ENCODE data around the gene BEND3. TPM values are rescaled to one million over a fixed set of nuclear protein-coding genes. Genes with fewer than 3 reads are reported as not detected.

BEND3 gene
- total and polyA plus RNA-seq, 10 of the 15 experiments (the other 5 are each of a cell fraction or from before 2014, with no cell fraction given): 1.1 to 9.0 (median 3.6) TPM

- no peak for TF ChIP-seq CTCF (IDR thresholded peaks at IDR 0.05 in 2 of 3, conservative IDR thresholded peaks at IDR 0.05 in 1 of 3; ENCODE audit: control insufficient read depth in 2 of 3, extremely low read depth in 1 of 3, insufficient read depth in 1 of 3, low read depth in 3 of 3, low read length in 3 of 3)
Observed at GRCh38 chr6:107019047-107019446, 96.3 kb downstream of the BEND3 start (continued).

Small RNA genes lying within 50 kb of the gene (small RNA-seq; reads per million reads assigned to genes)
- not detected for gene RNU6-1299P

Other genes with a start within 250 kb of the BEND3 start
- gene CD24, start 140.8 kb downstream of the BEND3 start, total RNA-seq (2014; rRNA removed): 17.5 and 24.3 TPM in 2 replicates
- 20.2 and 20.5 TPM in 2 replicates for gene CD24, start 140.8 kb downstream of the BEND3 start, total RNA-seq (2014; rRNA removed; fragmentation: Illumina TruSeq; extraction: Trizol)
- gene CD24, start 140.8 kb downstream of the BEND3 start, total RNA-seq (2021): 16.6 and 17.6 TPM in 2 replicates
- gene CD24, start 140.8 kb downstream of the BEND3 start, polyA plus RNA-seq (2011; rRNA removed): 0.16 and 0.19 TPM in 2 replicates
- 21.2 and 26.2 TPM in 2 replicates for gene CD24, start 140.8 kb downstream of the BEND3 start, polyA plus RNA-seq (2014; fragmentation: Illumina TruSeq; extraction: Trizol)
- 1 to 10 TPM; 5.3 to 7.2 TPM for gene CD24, start 140.8 kb downstream of the BEND3 start, polyA plus RNA-seq (2014; fragmentation: Nextera tagmentation; extraction: Ambion mirVana)
- 8.3 and 10.8 TPM in 2 replicates for gene CD24, start 140.8 kb downstream of the BEND3 start, polyA plus RNA-seq (2014; rRNA removed)
- 1 to 10 TPM; 4.7 to 5.5 TPM for gene CD24, start 140.8 kb downstream of the BEND3 start, polyA plus RNA-seq (2016; fragmentation: Nextera tagmentation; extraction: Ambion mirVana)
- gene MTRES1, start 87.3 kb downstream of the BEND3 start, total RNA-seq (2014; rRNA removed): 11.4 and 15.7 TPM in 2 replicates
- 24.5 and 25.0 TPM in 2 replicates for gene MTRES1, start 87.3 kb downstream of the BEND3 start, total RNA-seq (2014; rRNA removed; fragmentation: Illumina TruSeq; extraction: Trizol)
- 12.4 and 12.9 TPM in 2 replicates for gene MTRES1, start 87.3 kb downstream of the BEND3 start, total RNA-seq (2021)
- 9.4 and 16.2 TPM in 2 replicates for gene MTRES1, start 87.3 kb downstream of the BEND3 start, polyA plus RNA-seq (2011; rRNA removed)
- 23.4 and 34.6 TPM in 2 replicates for gene MTRES1, start 87.3 kb downstream of the BEND3 start, polyA plus RNA-seq (2014; fragmentation: Illumina TruSeq; extraction: Trizol)
- gene MTRES1, start 87.3 kb downstream of the BEND3 start, polyA plus RNA-seq (2014; fragmentation: Nextera tagmentation; extraction: Ambion mirVana): 10 to 100 TPM; 29.5 to 30.0 TPM
- 18.3 and 21.2 TPM in 2 replicates for gene MTRES1, start 87.3 kb downstream of the BEND3 start, polyA plus RNA-seq (2014; rRNA removed)
- gene MTRES1, start 87.3 kb downstream of the BEND3 start, polyA plus RNA-seq (2016; fragmentation: Nextera tagmentation; extraction: Ambion mirVana): 10 to 100 TPM; 29.3 to 35.7 TPM

Data from GM12878 (cell line).